ENCODE data around the gene SH3GL2.

- TF ChIP-seq, protein P1, sequence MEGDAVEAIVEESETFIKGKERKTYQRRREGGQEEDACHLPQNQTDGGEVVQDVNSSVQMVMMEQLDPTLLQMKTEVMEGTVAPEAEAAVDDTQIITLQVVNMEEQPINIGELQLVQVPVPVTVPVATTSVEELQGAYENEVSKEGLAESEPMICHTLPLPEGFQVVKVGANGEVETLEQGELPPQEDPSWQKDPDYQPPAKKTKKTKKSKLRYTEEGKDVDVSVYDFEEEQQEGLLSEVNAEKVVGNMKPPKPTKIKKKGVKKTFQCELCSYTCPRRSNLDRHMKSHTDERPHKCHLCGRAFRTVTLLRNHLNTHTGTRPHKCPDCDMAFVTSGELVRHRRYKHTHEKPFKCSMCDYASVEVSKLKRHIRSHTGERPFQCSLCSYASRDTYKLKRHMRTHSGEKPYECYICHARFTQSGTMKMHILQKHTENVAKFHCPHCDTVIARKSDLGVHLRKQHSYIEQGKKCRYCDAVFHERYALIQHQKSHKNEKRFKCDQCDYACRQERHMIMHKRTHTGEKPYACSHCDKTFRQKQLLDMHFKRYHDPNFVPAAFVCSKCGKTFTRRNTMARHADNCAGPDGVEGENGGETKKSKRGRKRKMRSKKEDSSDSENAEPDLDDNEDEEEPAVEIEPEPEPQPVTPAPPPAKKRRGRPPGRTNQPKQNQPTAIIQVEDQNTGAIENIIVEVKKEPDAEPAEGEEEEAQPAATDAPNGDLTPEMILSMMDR (optimal IDR thresholded peaks at IDR 0.05 in 1 of 3, IDR thresholded peaks at IDR 0.05 in 1 of 3, conservative IDR thresholded peaks at IDR 0.05 in 1 of 3; ENCODE audit: extremely low read depth in 1 of 3, insufficient read depth in 2 of 3, low read length in 3 of 3): no peak
- no peak for TF ChIP-seq EZH2 (IDR thresholded peaks at IDR 0.05; ENCODE audit: low read length)
These were observed 58.0 kb downstream of the SH3GL2 start for GRCh38 chr9:17636821-17637220.
